Epidermal melanocyte (primary cell): Measurements from ENCODE around the gene SNCB.
"Not testable (repeated sequence)": the region's sequence is repeated elsewhere in the genome, so short reads cannot be mapped to it uniquely, and the experiment has no call there.

Source experiments
- DNase-seq: peaks from one replicate; pipeline ENCODE4 v3.0.0; 2011; ENCODE audit warnings: low spot score; ENCODE audit not compliant: insufficient read length

The SNCB gene

GRCh38 chr5:176601901-176602482 is 28.3 kb downstream of the SNCB start:
- no peak for DNase-seq

- not testable (repeated sequence) for DNase-seq
Observed at GRCh38 chr5:176599749-176600430, 30.4 kb downstream of the SNCB start.

GRCh38 chr5:176597417-176598389 is 32.6 kb downstream of the SNCB start:
- DNase-seq = no peak

- DNase-seq = no peak
Observed at GRCh38 chr5:176596689-176597416, 33.5 kb downstream of the SNCB start.

- DNase-seq = no peak
Observed at GRCh38 chr5:176596069-176596644, 34.2 kb downstream of the SNCB start.

- no peak for DNase-seq
Observed at GRCh38 chr5:176595386-176595943, 34.9 kb downstream of the SNCB start.

GRCh38 chr5:176594554-176594953 is 35.8 kb downstream of the SNCB start:
- no peak for DNase-seq

GRCh38 chr5:176593273-176593869 is 37.0 kb downstream of the SNCB start:
- no peak for DNase-seq

- no peak for DNase-seq
Observed at GRCh38 chr5:176592573-176592972, 37.8 kb downstream of the SNCB start.

GRCh38 chr5:176591667-176592066 is 38.7 kb downstream of the SNCB start:
- not testable (repeated sequence) for DNase-seq

- no peak for DNase-seq
Observed at GRCh38 chr5:176590035-176590717, 40.2 kb downstream of the SNCB start.

- no peak for DNase-seq
Observed at GRCh38 chr5:176589039-176589769, 41.1 kb downstream of the SNCB start.

GRCh38 chr5:176588297-176588696 is 42.0 kb downstream of the SNCB start:
- no peak for DNase-seq

- DNase-seq = no peak
Observed at GRCh38 chr5:176587398-176587797, 42.9 kb downstream of the SNCB start.

GRCh38 chr5:176583076-176583475 is 47.3 kb downstream of the SNCB start:
- DNase-seq = no peak

- no peak for DNase-seq
Observed at GRCh38 chr5:176581361-176581760, 49.0 kb downstream of the SNCB start.

- DNase-seq = no peak
Observed at GRCh38 chr5:176579323-176579722, 51.0 kb downstream of the SNCB start.

GRCh38 chr5:176578391-176578808 is 51.9 kb downstream of the SNCB start:
- DNase-seq = no peak
